ENCODE measurements around the gene MLIP.

DNA sequence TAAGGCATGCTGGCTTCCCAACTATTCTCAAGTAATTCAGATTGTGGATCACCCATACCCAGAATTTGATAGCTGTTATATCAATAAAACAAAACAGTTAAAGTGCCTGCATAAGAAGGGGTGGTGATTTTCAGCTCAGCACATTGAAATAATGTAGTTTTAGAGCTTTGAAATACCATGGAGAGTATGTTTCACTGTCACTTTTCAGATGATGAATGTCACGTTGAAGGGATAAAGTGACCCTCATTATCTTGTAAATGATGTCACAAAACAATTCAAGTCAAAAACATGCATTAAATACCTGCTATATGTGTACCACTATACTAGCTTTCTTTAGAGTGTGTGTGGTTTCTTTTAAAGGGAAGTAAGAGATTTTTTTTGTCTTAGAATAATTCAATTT lies 27.6 kb downstream of the MLIP start:
- TF ChIP-seq, protein P1, sequence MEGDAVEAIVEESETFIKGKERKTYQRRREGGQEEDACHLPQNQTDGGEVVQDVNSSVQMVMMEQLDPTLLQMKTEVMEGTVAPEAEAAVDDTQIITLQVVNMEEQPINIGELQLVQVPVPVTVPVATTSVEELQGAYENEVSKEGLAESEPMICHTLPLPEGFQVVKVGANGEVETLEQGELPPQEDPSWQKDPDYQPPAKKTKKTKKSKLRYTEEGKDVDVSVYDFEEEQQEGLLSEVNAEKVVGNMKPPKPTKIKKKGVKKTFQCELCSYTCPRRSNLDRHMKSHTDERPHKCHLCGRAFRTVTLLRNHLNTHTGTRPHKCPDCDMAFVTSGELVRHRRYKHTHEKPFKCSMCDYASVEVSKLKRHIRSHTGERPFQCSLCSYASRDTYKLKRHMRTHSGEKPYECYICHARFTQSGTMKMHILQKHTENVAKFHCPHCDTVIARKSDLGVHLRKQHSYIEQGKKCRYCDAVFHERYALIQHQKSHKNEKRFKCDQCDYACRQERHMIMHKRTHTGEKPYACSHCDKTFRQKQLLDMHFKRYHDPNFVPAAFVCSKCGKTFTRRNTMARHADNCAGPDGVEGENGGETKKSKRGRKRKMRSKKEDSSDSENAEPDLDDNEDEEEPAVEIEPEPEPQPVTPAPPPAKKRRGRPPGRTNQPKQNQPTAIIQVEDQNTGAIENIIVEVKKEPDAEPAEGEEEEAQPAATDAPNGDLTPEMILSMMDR (conservative IDR thresholded peaks at IDR 0.05; ENCODE audit: low read length), result no peak
- TF ChIP-seq EZH2phosphoT487 (IDR thresholded peaks at IDR 0.05; ENCODE audit: borderline replicate concordance, low read depth, low read length), result no peak
